CD4-positive, alpha-beta T cell treated with Interleukin-17A for 1 hour (primary cell): ENCODE results near the gene HSBP1.

Experiments
- DNase-seq: peaks from one replicate; pipeline ENCODE4 v3.0.0-alpha.2; 2020

Gene HSBP1

GRCh38 chr16:83807710-83808572 lies at the start of gene HSBP1:
Gene HSBP1, plus strand, starts transcription at chr16:83807978. Its CDS starts 99 bp downstream, at chr16:83808077.
- DNase-seq, result peak; percentile 95

DNA sequence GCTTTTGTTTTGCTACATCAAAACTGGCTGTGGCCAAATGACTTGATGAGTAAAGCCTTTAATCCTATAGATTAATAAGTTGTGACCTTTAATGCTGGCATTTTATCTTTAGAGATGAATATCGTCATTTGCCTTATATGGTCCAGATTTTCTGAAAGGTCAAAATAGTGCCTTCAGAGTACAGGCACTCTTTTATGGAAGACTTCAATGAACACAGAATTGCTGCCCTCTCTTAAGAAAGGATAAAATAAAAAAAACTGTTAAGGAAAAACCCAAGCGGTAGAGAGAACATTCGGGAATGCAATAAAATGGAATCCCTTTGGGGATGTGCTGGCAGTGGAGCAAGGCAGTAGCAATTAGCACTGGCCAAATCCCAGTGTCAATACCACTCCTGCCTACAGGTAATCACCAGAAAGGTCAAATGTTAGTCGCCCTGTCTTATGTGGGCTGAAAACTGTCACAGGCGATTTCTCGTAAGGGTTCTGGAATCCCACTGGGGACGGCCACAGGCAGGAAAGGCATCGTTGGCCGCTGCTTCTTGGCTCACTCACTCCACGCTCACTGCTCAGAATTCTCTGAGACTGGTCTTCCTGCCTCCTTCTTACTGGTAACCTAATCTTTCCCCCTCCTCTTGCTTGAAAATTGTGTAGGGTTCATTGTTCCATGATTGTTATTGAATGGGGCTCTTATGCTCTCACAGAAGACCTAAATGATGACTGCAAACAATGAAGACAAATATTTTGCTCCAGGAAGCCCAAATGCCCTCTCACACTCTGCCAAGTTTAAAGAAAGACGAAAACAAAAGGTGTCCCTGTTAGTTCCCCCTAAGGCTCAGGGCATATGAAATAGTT lies 45.4 kb upstream of the HSBP1 start:
- DNase-seq, result no peak

DNA sequence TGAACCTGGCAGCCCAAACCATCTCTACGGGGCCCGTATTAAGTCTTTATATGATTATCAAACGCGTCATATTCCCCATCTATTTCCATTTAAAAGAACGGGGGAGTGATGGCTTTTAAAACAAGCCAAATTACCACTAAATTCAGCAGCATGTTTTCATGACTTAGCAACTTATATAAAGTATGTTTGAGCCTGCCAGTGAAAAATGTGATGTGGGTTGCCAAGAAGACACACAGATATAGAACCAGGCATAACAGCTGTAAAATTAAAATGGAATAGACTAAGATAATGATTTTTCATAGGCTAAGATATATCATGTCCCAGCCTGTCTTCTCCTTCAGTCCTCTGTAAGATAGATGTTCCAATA lies 44.8 kb upstream of the HSBP1 start:
- DNase-seq, result no peak

DNA sequence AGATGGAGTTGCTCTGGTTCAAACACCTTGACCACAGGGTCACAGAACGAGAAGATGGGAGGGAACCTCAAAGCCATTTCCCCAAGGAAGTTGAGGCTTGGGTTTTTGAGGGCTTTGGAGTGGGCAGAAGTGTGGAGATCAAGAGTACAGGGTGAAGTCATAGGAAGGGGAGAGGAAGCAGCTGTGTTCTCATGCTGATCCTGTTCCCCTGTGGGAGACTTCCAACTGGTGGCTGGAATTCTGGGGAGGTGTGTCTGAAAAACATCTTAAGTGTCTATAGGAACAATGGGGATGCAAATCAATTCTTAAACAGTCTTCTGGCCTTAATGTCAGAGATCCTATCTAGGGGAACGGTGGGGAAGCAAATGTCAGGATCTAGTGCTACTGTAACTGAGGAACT lies 38.8 kb upstream of the HSBP1 start:
- DNase-seq, result no peak

- DNase-seq, result no peak
Measured at GRCh38 chr16:83769397-83770008, 38.3 kb upstream of the HSBP1 start.

DNA sequence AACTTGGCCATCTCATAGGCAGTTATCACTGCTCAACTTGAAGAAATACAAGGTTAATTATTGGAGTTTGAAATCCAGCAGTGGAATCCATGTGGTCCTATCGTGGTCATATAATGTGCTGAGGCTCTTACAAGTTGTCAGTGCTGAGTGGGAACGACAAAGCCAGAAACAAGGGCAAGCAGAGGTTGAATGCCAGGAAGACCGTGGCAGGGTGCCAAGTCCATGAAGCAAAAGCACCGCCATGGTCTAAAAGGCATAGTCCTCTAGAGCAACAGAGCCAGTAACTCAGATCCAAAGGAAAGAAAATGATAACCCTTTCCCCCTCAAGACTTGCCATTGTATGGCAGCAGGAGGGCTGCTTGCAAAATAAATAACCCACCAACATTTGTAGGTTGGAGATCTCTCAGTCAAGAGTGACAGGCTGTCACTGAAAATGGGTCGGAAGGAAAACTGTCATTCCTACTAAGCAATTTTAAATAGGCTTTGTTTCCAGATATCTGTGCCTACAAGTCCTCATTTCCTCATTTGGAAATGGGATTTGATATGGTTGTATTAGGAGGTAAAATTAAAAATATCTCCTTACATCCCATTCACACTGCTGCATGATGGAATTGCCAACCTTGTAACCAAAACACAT lies 36.4 kb upstream of the HSBP1 start:
- DNase-seq, result no peak

DNA sequence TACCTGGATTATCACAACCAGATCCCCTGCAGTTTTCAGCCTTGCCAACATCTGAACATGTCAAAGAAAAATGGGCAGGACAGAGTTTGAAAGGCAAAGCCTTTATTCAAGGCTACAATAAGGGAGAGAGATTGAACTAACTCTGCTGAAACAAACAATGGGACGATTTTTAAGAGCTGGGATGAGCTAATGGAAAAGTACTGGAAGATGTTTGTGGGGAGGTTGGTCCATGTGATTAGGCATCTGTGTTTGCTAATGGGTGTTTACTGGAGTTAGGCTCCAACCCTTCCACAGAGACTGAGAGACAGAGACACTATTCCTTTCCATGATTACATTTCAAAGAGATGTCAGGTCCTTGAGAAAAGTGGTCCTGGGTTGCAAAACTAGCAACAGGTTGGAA lies 35.0 kb upstream of the HSBP1 start:
- no peak for DNase-seq

GRCh38 chr16:83774066-83774465 lies 33.7 kb upstream of the HSBP1 start:
- DNase-seq, result no peak

DNA sequence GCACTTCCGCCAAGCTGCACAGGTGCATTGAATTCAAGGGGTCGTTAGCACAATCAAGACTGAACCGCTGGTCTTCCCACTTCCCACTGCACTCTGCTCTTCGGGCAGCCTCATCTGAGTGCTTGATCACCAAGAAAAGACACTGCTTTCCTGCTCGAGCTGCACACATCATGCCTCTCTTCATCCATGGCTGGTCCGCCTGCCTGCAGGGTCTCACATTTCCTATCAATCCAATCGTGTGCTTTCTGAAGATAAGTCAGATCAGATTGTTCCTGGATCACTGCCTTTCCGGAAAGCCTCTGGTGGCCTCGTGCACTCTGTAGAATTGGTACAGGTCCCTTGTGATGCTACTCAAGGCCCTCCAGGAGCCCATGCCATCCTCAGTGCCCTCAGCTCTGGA lies 30.8 kb upstream of the HSBP1 start:
- DNase-seq, result no peak

DNA sequence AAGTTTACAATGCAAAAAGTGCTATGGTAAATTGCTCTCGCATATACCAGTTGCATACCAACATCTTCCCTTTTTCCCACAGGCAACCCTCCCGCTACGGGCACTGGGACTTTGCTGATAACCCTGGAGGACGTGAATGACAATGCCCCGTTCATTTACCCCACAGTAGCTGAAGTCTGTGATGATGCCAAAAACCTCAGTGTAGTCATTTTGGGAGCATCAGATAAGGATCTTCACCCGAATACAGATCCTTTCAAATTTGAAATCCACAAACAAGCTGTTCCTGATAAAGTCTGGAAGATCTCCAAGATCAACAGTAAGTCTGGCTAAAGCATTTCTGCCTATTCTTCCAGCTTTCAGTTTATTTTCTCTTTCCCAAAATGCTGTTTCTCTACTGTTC lies 27.9 kb upstream of the HSBP1 start:
- no peak for DNase-seq

DNA sequence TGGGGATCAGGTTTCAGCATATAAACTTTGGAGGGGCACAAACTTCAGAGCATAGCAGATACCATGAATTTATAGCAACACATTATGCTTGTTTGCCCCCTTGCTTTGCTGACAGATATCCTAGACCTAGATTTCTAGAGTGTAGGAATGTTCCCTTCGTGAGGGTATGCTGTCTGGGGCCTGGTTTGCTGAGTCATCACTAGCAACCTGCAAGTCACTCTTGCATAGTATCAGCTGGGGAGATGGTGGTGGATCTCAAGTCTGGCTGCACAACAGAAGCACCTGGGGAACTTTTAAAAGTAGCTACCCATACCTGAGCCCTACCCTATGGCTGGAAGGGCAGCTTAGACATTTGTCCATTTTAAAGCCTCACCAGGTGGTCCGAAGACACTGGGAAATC lies 22.3 kb upstream of the HSBP1 start:
- no peak for DNase-seq

GRCh38 chr16:83789642-83790401 lies 18.0 kb upstream of the HSBP1 start:
- no peak for DNase-seq

- DNase-seq, result no peak
Measured at GRCh38 chr16:83791916-83792315, 15.9 kb upstream of the HSBP1 start.

GRCh38 chr16:83792391-83792790 lies 15.4 kb upstream of the HSBP1 start:
- DNase-seq, result no peak

DNA sequence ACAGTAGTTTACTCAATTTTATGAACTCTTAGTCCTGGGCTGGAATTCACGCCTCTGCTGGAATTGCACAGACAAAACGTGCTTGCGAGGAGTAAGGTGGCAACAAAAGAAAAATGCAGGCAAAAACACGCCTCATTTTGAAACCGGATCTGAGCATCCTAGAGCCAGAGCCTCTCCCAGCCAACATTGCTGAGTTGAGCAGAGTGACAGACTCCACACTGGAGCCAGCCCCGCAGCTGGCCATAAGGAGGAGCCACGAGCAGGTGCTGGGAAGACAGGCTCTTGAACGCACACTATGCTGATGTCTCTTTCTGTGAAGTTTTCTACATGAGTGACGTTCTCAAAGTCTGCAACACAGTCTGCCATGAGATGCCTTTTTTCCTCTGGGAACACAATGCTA lies 14.6 kb upstream of the HSBP1 start:
- no peak for DNase-seq

DNA sequence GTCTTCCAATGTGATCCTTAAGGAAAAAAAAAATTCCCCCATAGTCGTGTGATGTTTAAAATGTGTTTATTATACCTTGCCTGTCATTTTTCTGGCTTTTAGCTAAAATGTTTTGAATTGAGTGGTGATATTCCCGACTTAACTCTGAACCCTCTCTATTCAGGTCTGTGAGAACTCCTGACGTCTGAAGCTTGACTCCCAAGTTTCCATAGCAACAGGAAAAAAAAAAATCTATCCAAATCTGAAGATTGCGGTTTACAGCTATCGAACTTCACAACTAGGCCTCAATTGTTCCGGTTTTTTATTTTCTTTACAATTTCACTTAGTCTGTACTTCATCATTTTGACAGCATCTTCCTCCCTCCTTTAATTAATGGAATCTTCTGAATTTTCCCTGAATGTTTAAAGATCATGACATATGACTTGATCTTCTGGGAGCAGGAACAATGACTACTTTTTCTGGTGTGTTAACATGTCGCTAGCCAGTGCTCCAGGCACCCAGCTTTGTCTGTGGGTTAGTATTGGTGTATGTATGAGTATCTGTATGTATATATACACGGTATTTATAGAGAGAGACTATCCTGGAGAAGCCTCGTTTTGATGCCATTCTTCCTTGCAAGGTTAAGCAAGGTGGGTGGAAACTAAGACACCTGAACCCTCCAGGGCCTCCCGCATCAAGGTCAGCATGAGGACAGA lies 12.8 kb upstream of the HSBP1 start:
- no peak for DNase-seq

- DNase-seq, result no peak
Measured at GRCh38 chr16:83797013-83797412, 10.8 kb upstream of the HSBP1 start.

GRCh38 chr16:83799336-83799735 lies 8.4 kb upstream of the HSBP1 start:
- no peak for DNase-seq

DNA sequence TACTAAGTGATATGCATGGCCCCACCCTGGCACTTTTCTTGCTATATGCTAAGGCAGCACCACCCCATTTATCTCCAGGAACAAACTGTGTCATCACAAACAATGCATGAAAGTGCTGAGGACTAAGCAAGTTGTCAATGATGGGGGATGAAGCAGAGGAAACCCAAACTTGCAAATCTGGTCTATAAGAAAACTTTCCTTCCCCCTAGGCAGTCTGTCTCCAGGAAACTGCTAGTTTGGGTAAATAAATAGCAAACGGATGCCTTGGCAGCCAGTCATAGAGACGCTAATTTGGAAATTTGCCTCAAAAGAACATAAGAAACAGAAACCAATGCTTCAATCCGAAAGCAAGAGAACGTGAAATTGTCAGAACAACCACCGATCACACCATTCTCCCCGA lies 5.6 kb upstream of the HSBP1 start:
- peak; percentile 9 for DNase-seq

DNA sequence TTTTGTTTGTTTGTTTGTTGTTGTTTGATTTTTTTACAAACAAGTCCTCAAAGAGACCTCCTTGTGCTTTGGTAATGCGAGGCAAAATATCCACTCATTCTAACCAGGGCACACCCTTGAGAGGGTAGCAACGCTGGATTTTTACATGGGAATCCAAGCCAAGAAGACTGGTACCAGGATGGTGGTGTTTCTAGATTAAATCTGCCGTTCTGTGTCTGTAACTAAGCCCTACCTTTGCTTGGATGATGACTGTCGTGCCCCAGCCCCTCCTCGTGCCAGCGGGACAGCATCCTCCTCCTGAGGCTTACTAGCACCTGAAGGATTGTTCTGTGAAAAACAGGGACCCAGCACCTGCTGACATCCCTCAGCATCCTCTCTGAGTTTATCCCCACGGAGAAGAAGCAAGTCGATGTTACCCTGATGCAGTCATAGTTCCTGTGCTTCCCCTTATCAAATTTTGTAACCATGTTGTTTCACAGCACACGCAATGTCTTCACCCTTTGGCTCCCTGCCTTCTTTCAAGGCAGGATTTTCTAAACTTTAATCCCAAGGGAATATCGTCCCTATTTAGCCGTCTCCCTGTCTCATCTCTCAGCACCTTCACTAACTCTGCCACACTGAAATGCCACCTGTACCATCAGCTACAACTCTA lies 5.1 kb upstream of the HSBP1 start:
- DNase-seq, result no peak

- DNase-seq, result no peak
Measured at GRCh38 chr16:83803811-83804210, 4.0 kb upstream of the HSBP1 start.
